Tongue (tissue), 2 donors: ENCODE data around the gene PTPRT. TPM values are rescaled to one million over a fixed set of nuclear protein-coding genes. Genes with fewer than 3 reads are reported as not detected.

Source experiments
- DNase-seq: peaks from one replicate; pipeline ENCODE4 v3.0.0-alpha.2; 2015
- total RNA-seq: library from RNA; depleted of rRNA; stranded (reverse); fragments of >200 nt; gene quantifications from one replicate; pipeline ENCODE4 v1.2.3, GENCODE V29; 2014

The PTPRT gene
- total RNA-seq, 1 donor from 2014 or later: 0.92 TPM

DNA sequence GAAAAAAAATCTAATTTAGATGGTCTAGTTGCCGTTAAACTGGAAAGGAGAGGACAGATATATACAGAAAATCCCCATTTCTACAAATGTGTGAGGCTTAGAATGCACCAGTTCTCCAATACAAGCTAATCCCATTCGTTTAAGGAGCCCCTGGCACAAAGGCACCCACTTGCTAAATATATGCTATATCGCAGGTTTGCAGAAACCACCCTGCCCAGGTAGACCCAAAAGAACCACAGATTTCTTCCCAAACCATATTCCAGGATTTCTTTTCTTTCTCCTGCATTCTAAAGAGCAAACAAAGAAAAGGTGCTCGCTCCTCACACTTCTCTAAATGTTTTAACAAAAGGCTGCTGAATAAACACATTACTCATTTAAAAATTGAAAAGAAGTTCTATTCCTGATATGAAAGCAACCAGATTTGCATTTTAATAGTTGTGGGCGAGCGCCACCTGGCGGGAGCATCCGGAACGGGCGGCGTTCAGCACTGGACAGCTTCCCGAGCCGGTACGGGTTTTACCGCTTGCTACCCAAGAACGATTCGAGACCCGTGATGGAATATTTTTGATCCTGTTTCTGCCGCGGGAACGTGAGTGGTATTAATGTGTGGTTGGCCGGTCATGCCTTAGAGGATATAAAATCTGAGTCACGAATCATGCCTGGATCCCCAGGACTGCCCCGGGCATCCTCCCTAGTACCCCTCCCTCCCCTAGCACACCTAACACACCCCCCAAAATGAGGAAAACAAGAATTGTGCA is 2.1 kb downstream of the PTPRT start:
- DNase-seq: peak; percentile 88

DNA sequence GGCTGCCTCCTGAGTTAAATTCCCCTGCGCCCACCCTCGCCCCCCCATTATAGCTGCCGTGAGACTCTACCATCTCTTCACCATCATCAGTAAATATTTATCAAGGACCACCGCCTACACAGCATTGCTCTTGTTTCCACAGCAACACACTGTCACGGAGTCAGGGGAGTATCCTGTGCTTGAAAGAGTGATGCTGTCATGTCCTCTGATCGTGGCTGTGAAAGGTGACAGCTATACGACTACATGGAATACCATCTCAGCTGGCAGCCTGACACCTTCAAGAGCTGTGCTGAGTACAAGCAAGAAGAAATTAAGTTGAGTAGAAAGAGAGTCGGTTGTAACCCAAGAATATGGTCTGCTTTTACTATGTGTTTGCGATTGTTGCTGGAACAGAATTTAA is 3.4 kb downstream of the PTPRT start:
- DNase-seq: no peak

DNA sequence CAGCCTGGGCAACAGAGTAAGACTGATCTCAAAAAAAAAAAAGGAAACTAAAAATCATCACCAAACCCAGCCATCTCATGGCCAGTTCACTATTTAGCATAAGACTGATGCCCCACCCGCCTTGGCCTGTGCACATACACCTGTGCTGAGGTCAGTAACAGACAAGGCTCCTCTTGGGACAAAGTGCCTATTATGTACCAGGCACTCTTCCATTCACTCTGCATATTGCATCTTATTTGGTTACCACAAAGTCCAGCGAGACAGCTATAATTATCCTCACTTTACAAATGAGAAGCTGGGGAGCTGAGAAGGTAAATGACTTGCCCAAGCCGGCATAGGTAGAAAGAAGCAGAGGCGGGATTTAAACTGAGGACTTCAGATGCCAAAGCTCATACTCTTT is 3.8 kb downstream of the PTPRT start:
- DNase-seq: no peak

DNA sequence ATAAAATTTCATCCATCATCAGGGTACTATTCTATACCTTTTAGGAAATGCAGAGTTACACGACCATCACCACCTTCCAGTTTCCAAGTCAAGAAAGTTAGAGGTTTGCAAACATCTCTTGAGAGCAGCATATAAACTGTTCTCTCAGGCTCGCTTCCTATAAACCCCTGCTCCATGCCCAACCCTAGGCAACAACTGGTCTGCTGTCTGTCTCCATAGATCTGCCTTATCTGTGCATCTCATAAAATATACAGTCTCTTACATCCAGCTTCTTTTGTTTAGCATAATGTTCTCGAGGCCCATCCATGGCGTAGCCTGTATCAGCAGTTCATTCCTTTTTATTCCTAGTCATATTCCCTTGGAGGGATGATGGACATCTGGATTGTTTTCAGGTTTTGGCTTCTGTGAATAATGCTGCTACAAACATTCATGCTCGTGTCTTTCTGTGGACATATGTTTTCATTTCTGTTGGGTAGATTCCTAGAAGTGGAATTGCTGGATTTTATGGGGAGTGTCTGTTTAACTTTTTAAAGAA is 6.1 kb downstream of the PTPRT start:
- peak; percentile 85 for DNase-seq

DNA sequence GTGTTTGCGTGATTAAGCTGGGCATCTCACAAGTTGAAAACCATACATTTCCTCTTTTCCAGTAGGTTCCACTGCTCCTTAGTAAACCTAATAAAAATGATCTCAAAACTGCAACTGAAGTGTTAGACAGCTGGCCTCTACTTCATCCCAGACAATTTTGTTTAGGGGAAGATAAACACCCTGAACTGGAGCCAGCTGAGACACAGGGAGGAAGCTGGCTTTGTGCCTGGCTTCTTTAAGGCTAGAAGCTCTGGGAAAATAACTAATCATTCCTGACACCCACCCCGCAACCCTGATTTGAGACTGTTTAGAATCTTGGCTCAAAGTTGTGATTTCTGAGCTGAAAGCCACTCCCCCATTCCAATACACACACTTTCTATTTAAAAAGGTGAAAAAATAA is 11.6 kb downstream of the PTPRT start:
- peak; percentile 85 for DNase-seq

DNA sequence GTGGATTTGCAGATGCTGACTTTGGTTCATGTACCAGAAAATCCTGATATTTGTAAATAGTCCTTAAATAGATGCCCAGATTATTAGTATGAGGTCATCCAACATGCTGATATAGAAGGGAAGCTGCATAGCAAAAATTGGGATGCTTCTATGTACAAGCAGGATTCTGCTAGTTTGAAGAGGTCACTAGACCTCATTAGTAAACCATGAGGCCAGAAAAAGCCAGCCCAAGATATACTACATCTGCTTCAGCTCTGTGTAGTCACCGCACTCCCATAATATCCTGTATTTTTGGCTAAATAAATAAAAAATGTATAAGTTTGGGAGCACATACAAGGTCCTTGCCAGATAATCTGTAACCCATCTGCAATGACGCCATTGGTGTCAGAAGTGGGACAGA is 13.0 kb downstream of the PTPRT start:
- DNase-seq: no peak

DNA sequence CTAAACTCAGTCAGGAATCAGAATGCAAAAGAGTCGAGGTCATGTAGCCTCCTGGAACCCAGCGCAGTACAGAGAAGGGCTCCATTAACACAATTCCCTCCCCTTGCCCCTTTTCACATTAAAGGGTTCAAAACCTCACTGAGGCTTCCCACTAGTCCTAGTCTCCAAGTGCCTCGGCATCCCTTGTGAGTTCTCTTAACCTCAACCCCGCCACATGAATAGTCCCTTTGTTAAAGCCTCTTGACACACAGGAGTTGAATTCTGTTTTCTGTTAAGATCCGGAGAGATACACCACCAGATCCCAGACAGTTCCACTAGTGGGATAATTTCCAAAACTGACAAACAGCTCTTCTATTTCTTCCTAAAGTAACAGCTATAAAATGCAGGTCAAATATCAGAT is 17.8 kb downstream of the PTPRT start:
- no peak for DNase-seq

DNA sequence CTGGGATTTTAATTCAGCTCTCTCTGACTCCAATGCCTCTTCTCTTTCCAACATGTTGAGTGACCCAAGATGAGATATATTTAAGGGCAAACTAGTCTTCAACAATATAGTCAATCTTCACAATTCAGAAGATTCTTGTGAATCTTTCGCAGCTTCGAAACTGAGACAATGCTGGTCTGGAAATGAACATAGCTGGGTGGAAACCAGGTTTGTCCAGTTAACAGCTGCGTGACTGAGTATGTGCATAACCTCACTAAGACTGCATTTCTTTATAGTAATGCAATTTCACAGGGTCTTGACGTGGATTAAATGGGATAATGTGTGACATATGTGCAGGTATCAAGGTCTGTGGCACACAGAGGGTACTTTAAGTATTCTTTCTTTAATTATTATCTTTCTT is 18.9 kb downstream of the PTPRT start:
- no peak for DNase-seq

DNA sequence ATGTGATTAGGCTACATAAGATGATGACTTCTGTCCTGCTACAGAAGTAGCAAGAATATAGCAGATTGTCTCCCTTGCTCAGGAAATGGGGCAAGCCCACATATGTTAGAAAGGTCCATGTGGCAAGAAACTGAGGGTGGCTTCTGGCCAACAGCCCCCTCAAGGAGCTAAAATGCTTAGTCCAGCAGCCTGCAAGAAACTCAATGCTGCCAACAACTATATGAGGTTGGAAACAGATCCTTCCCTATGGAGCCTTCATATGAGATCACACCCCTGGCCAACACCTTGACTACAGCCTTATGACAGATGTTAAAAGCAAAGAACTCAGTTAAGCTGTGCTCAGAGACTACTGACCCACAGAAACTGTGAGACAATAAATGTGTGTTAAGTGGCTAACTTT is 22.1 kb downstream of the PTPRT start:
- peak; percentile 48 for DNase-seq

DNA sequence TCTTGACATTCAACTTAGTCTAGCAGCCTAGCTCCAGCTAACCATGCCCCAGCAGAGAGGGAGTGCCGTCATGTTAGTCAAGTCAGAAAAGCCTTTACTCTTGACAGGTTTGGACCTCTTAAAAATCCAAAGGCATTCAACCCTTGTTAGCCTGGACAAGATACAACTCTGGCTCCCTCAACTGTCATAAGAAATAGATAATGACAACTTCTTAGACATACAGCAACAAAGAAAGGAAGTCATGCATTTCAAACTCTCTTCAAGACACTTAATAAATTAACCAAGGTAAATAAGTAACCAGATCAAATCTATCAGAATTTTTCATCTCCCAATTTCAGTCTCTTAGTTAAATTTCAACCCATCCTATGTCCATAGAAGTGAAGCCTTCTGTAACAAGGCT is 22.7 kb downstream of the PTPRT start:
- no peak for DNase-seq

DNA sequence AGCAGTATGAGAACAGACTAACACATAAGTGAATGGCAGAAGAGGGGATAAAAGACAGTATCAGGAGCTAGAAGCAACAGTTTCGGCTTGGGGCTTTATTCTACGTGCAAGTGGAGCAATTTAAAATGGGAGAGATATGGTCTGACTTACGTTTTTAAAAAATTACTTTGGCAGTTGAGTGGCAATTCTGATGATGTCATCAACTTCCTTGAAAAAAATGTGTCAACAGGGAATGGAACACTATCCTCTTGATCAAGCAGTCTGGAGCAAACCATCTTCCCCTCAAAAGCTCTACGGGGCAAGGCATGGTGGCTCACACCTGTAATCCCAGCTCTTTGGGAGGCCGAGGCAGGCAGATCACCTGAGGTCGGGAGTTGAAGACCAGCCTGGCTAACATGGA is 24.1 kb downstream of the PTPRT start:
- no peak for DNase-seq

DNA sequence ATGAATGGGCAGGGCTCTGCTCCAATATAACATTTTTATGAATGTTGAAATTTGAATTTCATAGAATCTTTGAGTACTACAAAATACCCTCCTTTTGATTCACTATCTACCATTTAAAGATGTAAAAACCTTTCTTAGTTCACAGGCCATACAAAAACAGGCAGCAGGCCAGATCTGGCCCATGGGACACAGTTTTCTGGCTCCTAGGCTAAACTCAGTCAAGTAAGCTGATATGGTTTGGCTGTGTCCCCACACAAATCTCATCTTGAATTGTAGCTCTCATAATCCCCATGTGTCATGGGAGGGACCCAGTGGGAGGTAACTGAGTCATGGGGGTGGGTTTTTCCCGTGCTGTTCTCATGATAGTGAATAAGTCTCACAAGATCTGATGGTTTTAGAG is 25.0 kb downstream of the PTPRT start:
- peak; percentile 53 for DNase-seq

DNA sequence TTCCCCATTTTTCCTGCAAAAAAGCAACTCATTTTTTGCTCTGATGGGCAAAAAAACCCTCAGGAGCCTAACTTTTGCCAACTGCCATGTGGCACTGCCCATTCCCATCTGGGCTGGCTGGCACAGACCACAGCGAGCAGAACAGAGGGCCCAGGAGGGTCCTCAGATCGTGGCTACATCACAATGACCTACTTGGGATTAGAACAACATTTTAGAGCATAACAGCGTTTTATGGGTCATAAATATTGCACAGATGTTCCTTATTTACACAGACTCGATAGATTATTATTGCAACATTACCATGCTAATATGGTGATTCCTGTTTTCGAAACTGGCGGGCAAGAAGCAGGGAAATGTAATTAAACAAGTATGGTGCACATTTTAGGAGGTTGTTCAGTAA is 28.0 kb downstream of the PTPRT start:
- no peak for DNase-seq

DNA sequence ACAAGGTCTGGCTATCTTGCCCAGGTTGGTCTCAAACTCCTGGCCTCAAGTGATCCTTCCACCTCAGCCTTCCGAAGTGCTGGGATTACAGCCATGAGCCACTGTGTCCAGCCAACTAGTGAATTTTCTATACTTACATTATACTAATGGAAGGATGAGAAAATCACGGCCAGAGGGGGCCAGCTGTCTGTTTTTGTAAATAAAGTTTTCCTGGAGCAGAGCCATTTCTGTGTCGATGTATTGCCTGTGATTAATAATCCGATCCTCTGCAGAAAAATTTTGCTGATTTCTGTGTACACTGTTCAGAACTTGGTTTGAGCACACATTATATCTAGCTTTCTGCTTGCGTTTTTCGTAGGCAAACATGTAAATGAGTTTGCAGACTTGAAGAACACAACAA is 28.8 kb downstream of the PTPRT start:
- DNase-seq: no peak

DNA sequence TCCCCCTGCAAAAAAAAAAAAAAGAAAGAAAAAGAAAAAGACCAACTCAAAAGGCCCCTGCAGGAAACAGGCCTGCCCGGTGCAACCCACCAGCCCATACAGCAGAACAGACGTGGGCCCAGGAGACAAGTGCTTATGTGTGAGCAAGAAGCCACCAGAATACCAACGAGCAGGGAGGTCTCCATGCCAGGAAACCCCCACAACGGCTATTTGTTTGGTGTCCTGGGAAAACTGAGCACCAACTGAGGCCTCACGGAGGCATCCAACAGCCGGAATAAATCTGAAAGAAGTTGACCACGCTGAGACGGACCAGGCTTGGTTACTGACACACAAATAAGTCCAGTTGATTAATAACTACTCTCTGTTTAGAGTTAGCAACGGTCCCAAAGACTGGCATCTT is 29.7 kb downstream of the PTPRT start:
- no peak for DNase-seq

DNA sequence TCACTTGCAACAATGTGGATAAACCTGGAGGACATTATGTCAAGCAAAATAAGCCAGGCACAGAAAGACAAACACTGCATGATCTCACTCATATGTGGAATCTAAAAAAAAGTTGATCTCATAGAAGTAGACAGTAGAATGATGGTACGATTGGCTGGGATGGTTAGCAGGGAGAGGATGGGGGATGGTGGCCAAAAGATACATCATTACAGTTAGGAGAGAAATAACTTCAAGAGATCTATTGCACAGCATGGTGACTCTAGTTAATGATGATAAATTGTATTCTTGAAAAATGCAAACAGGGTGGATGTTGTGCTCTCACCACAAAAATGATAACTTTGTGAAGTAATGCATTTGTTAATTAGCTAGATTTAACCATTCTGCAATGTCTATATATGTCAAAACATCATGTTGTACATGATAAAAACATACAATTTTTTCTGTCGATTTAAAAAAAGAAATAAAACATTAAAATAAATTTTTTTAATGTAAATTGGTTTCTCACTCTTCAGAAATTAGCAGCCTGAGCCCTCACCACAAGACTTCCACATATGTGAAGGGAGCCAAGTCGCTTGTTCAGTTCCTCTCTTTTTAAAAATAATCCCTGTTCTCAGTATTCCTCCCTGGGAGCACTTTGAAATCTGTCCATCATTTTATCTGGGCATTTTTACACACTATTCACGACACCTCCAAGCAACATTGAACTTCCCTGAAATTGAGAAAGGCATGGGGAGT is 34.2 kb downstream of the PTPRT start:
- no peak for DNase-seq

DNA sequence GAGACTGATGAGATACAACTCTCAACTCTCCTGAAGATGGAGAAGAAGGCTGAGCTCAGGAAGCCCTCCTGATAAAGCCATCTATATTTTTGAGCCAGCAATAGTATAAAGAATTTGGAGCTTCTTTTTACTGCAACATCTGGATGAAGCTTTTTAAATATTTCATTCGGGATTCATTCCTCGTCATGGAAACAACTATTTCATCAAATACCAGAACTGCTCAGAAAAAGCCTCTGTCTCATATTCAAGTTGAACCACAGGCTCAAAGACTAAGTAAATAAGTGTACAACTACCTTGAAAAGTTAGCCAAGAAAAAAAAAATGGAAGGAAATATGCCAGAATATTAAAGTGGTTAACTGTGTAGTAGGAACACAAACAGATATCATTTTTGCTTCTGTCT is 37.8 kb downstream of the PTPRT start:
- DNase-seq: peak; percentile 54

DNA sequence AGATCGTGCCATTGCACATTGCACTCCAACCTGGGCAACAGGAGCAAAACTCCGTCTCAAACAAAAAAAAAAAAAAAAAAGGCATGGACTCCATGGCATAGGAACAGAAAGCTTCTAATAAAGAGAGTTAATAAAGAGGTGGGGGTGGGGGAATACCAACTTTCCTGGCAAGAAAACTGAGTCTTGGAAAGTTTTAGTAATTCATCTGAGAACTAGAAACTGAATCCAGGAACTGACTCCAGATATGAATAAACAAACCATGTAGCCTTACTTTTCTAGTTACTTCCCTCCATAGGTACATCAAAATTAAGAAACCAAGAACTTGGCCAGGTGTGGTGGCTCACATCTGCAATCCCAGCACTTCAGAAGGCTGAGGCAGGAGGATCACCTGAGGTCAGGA is 38.5 kb downstream of the PTPRT start:
- DNase-seq: no peak

DNA sequence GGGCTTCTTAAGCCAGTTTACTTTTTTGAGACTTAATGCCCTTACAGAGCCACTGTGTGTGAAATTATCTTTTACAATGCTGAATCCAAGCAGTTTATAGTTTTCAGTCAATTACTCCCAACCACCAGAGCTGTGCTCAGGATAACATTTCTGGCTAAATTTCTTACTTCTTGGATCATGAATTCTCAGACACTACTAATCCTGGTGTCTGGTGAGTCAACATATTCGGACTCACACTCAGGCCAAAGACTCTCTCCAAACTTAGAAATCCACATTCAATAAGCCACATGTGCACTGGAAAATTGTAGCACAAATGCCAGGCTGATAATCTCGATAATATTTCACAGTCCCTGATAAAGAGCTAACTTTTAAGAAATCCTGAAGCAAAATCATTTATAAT is 49.0 kb downstream of the PTPRT start:
- peak; percentile 25 for DNase-seq

DNA sequence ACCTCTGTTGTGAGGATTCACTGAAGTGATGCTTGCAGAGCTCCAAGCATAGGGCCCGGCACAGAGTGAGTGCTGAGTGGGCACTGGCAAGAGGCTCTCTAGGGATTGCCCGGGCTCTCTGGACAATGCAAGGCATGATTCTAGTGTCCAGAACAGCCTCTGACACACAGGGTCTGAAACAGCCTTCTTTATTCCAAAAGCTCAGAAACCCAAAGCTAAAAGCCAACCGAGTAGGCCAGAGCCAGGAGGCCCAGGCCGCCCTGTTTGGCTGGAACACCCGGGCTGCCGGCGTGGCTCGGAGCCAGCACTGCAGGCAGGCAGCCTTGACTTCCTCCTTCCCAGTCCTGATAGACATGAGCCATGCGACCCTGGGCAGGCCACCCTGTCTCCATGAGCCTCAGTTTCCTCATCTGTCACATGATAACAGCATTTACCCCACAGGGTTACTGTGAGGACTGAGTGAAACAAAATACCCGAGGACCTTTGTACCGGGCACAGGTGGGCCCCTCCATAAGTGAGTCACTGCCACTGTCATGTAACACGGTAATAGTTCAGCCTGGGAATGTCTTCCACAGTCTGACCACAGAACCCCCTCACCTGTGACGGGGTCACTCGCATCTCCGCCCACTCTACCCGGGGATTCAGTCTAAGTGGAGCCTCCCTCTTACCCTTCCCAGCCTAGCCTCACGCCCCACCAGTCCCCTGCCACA is 51.5 kb downstream of the PTPRT start:
- DNase-seq: no peak

DNA sequence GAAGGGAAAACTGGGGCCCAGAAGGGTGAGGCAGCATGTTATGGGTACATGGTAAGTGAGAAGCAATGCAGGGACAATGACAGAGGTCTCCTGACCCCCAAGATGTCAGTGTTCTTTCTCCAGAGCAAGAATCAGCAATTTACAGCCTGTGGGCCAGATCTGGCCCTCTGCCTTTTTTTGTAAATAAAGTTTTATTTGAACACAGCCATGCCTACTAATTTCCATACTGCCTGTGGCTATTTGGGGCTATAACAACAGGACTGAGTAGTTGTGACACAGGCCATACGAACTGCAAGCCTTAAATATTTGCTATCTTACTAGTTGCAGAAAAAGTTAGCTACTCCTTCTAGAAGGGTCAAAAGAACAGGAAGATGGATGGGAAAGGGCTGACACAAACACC is 52.5 kb downstream of the PTPRT start:
- DNase-seq: no peak

DNA sequence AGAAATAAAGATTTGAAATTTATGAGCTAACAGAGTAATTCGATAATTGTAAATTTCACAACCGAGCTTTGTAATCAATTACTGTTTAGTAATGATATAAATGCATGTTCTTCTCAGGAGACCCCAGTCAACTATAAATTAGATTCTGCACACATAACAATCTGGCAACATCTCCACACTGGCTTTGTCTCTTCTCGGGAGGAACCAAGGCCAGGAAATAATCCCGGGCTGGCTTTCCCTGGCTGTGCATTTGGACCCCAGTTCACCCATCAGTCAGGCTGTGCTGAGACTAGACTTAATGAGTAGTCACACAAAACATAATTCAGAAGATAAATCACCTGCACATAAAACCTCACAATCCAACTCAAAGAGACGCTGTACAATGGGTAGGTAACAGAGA is 65.5 kb downstream of the PTPRT start:
- no peak for DNase-seq

DNA sequence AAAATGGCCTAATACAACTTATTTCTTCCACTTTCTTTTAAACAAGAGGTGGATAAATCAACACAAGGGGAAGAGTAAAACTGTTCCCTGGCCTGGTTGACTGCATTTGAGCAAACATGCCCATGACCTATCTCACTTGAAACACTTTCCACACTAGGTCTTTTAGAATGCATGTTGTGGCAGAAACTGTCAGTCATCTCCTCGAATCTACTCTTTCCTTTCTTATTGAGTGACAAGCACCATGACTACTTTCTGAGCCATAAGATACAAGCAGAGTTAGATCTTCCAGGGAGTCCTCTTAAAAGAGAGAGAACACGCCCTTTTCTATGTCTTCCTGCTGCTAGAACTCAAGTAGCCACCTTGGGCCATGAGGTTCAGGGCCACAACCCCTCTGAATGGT is 66.5 kb downstream of the PTPRT start:
- no peak for DNase-seq
